HL-60 (cell line): Measurements from ENCODE around the gene COL13A1.

ENCODE experiments used
- DNase-seq, 2 experiments: peaks; one replicate each; pipeline ENCODE4 v3.0.0-alpha.2; 2010 to 2020; ENCODE audit warnings: low read depth in 1 of 2, low spot score in 1 of 2
- H3K27ac ChIP-seq: fragments of 250-450 bp; sonication (Bioruptor Pico); replicated peaks from 2 replicates; pipeline ENCODE4 v1.5.1; 2020; ENCODE audit warnings: mild to moderate bottlenecking, moderate library complexity
- H3K27me3 ChIP-seq: fragments of 250-450 bp; sonication (Bioruptor Pico); 2 replicates; pipeline ENCODE4 v1.5.1; 2021; ENCODE audit warnings: mild to moderate bottlenecking, moderate library complexity; ENCODE audit not compliant: insufficient read depth, poor library complexity, severe bottlenecking
- H3K4me3 ChIP-seq: replicated peaks from 2 replicates; pipeline ENCODE4 v1.5.1; 2011; ENCODE audit warnings: mild to moderate bottlenecking, control low read depth, low read length; ENCODE audit not compliant: insufficient read depth
- GABPA ChIP-seq: IDR thresholded peaks from 2 replicates; pipeline ENCODE4 v1.6.1; 2012; ENCODE audit warnings: low read depth
- POLR2AphosphoS5 ChIP-seq: IDR thresholded peaks from 2 replicates; pipeline ENCODE4 v1.6.1; 2012; ENCODE audit warnings: low read depth
- SPI1 ChIP-seq: IDR thresholded peaks from 2 replicates; pipeline ENCODE4 v1.6.1; 2012; ENCODE audit warnings: low read depth, mild to moderate bottlenecking, borderline replicate concordance
- TF ChIP-seq, protein P1 (sequence below): IDR thresholded peaks from one replicate; pipeline ENCODE4 v1.5.1; 2011; ENCODE audit warnings: low read length, control low read depth, inconsistent platforms; ENCODE audit not compliant: insufficient read depth
- TF ChIP-seq, protein P2 (sequence below): IDR thresholded peaks from 2 replicates; pipeline ENCODE4 v1.6.1; 2012; ENCODE audit warnings: low read depth; ENCODE audit not compliant: insufficient replicate concordance

Gene COL13A1

DNA sequence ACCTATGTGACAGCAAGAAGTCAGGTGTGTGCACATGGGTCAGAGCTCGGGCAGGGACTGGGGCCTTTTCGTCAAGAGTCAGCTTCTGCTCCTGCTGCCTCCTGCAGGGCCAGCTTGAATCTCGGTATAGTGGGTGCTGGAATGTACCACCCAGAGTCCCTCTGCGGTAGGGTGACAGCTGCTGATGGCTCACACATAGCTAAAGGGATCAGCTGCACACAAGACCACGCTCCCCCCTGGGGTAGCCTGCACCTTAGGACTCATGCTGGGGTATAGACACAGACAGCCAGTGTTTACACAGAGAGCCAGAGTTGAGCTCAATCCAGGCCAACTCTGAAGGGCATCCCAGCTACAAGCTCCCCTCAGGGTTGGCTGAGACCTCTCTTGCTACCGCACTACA, 14.0 kb upstream of the COL13A1 start:
- no peak for DNase-seq
- no peak overlapping the region for H3K27ac ChIP-seq
- TF ChIP-seq, protein P1, sequence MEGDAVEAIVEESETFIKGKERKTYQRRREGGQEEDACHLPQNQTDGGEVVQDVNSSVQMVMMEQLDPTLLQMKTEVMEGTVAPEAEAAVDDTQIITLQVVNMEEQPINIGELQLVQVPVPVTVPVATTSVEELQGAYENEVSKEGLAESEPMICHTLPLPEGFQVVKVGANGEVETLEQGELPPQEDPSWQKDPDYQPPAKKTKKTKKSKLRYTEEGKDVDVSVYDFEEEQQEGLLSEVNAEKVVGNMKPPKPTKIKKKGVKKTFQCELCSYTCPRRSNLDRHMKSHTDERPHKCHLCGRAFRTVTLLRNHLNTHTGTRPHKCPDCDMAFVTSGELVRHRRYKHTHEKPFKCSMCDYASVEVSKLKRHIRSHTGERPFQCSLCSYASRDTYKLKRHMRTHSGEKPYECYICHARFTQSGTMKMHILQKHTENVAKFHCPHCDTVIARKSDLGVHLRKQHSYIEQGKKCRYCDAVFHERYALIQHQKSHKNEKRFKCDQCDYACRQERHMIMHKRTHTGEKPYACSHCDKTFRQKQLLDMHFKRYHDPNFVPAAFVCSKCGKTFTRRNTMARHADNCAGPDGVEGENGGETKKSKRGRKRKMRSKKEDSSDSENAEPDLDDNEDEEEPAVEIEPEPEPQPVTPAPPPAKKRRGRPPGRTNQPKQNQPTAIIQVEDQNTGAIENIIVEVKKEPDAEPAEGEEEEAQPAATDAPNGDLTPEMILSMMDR = no peak
- TF ChIP-seq POLR2AphosphoS5 (no peak), GABPA (no peak), SPI1 (no peak)
- TF ChIP-seq, protein P2, sequence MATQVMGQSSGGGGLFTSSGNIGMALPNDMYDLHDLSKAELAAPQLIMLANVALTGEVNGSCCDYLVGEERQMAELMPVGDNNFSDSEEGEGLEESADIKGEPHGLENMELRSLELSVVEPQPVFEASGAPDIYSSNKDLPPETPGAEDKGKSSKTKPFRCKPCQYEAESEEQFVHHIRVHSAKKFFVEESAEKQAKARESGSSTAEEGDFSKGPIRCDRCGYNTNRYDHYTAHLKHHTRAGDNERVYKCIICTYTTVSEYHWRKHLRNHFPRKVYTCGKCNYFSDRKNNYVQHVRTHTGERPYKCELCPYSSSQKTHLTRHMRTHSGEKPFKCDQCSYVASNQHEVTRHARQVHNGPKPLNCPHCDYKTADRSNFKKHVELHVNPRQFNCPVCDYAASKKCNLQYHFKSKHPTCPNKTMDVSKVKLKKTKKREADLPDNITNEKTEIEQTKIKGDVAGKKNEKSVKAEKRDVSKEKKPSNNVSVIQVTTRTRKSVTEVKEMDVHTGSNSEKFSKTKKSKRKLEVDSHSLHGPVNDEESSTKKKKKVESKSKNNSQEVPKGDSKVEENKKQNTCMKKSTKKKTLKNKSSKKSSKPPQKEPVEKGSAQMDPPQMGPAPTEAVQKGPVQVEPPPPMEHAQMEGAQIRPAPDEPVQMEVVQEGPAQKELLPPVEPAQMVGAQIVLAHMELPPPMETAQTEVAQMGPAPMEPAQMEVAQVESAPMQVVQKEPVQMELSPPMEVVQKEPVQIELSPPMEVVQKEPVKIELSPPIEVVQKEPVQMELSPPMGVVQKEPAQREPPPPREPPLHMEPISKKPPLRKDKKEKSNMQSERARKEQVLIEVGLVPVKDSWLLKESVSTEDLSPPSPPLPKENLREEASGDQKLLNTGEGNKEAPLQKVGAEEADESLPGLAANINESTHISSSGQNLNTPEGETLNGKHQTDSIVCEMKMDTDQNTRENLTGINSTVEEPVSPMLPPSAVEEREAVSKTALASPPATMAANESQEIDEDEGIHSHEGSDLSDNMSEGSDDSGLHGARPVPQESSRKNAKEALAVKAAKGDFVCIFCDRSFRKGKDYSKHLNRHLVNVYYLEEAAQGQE = no peak
- no peak overlapping the region for H3K4me3 ChIP-seq
- H3K27me3 ChIP-seq = no peaks in the 10 kb centered on the region

DNA sequence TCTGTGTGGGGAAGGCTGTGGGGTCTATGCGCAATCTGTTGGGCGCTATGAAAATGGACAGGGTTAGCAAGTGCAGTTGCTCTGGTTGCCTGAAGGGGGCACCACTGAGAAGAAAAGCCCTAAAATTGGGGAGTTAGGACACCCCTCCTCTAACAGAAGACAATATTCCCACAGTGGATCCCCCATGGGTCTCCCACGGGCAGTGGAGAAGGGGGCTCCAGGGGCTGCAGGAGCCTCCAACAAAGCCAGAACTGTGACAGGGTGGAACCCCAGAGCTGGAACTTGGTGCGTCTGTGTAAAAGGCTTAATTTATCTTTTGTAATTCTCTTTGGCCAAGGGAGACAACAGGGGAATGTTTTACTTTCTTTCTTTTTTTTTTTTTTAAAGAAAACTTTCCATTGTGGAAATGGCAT, 12.5 kb upstream of the COL13A1 start:
- H3K4me3 ChIP-seq = no peak overlapping the region
- TF ChIP-seq, protein P2 = no peak
- TF ChIP-seq GABPA (no peak), SPI1 (no peak), POLR2AphosphoS5 (no peak)
- TF ChIP-seq, protein P1 = peak; percentile 62
- no peak for DNase-seq
- H3K27ac ChIP-seq = no peak overlapping the region
- no peaks in the 10 kb centered on the region for H3K27me3 ChIP-seq

DNA sequence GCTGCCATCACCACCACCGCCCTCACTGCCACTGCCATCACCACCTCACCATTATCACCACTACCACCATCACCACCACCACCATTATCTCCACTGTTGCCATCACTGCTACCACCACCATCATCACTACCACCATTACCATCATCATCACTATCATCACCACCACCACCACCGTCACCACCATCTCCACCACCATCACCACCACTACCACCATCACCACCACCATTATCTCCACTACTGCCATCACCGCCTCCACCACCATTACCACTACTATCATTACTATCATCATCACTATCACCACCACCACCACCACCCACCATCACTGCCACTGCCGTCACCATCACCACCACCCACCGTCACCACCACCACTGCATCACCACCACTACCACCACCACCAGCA, 9.9 kb upstream of the COL13A1 start:
- DNase-seq = no peak
- no peak overlapping the region for H3K27ac ChIP-seq
- no peaks in the 10 kb centered on the region for H3K27me3 ChIP-seq
- TF ChIP-seq, protein P1 = no peak
- TF ChIP-seq POLR2AphosphoS5 (no peak), GABPA (no peak), SPI1 (no peak)
- TF ChIP-seq, protein P2 = no peak
- no peak overlapping the region for H3K4me3 ChIP-seq
